Astrocyte (in vitro differentiated cells and primary cell): Measurements from ENCODE around the gene PTPRO.

ENCODE experiments used
- CTCF ChIP-seq: IDR thresholded peaks from 2 replicates; pipeline ENCODE4 v1.5.1; 2011; ENCODE audit warnings: low read depth, mild to moderate bottlenecking, inconsistent platforms, low read length, moderate library complexity; ENCODE audit not compliant: insufficient read depth
- EZH2 ChIP-seq: IDR thresholded peaks from 2 replicates; pipeline ENCODE4 v1.6.1; 2012; ENCODE audit warnings: mild to moderate bottlenecking, low read length, inconsistent platforms; ENCODE audit not compliant: insufficient read depth

GRCh38 chr12:15427913-15428312 is 105.6 kb downstream of the PTPRO start:
- no peak for TF ChIP-seq CTCF
- no peak for TF ChIP-seq EZH2
